ENCODE measurements around the gene FBLN2.

GRCh38 chr3:13594146-13594545 lies 45.2 kb downstream of the FBLN2 start:
- TF ChIP-seq CTCF (IDR thresholded peaks at IDR 0.05) (no peak), POLR2A (IDR thresholded peaks at IDR 0.05) (no peak)

Measured in Peyer's patch (tissue), 4 donors.